Activated T-helper 1 cell treated with anti-CD3 and anti-CD28 coated beads, Interleukin-12 subunit alpha, Interleukin-12 subunit beta, Interleukin-2, Interleukin-4 antibody, amounts not matched to agents 30 ng/mL and 10 ng/mL and 1 ng/mL, durations not matched to agents 14 hours and 24 hours and 36 hours (primary cell): ENCODE results near the gene ZNF615. TPM values are rescaled to one million over a fixed set of nuclear protein-coding genes. Genes with fewer than 3 reads are reported as not detected.
"Not testable (repeated sequence)": the region's sequence is repeated elsewhere in the genome, so short reads cannot be mapped to it uniquely, and the experiment has no call there.

Experiments used
- DNase-seq: peaks from one replicate; pipeline ENCODE4 v3.0.0; 2021; ENCODE audit warnings: low spot score
- H3K27ac Mint-ChIP-seq: one replicate; pipeline ENCODE4 v1.8.0; 2021; ENCODE audit warnings: mild to moderate bottlenecking, mixed read lengths
- H3K27me3 Mint-ChIP-seq: one replicate; pipeline ENCODE4 v1.8.0; 2022; ENCODE audit warnings: mild to moderate bottlenecking, moderate library complexity, mixed read lengths; ENCODE audit not compliant: insufficient read depth
- H3K36me3 Mint-ChIP-seq: one replicate; pipeline ENCODE4 v1.8.0; 2021; ENCODE audit warnings: low read depth, mixed read lengths
- H3K4me1 Mint-ChIP-seq: one replicate; pipeline ENCODE4 v1.8.0; 2021; ENCODE audit warnings: low read depth, mixed read lengths
- H3K4me3 Mint-ChIP-seq: one replicate; pipeline ENCODE4 v1.8.0; 2021; ENCODE audit warnings: mild to moderate bottlenecking, moderate library complexity, mixed read lengths
- H3K9me3 Mint-ChIP-seq: one replicate; pipeline ENCODE4 v1.8.0; 2021; ENCODE audit warnings: mixed read lengths
- intact Hi-C: fragments of 100-400 bp; cut with micrococcal nuclease; formaldehyde crosslinking; loops from one replicate; pipeline ENCODE4 v1.15.1; 2024
- total RNA-seq: library from RNA; stranded (reverse); gene quantifications from 2 replicates; pipeline ENCODE4 v1.2.3, GENCODE V29; 2022

The ZNF615 gene
- total RNA-seq, 1 donor from 2014 or later = 6.4 TPM

GRCh38 chr19:52020506-52020905, 12.5 kb upstream of the ZNF615 start:
- H3K36me3 Mint-ChIP-seq = peaks cover 92% of the 10 kb centered on the region
- no peak overlapping the region for H3K4me3 Mint-ChIP-seq
- H3K4me1 Mint-ChIP-seq = no peaks in the 10 kb centered on the region
- no peaks in the 10 kb centered on the region for H3K27me3 Mint-ChIP-seq
- no peak for DNase-seq
- H3K9me3 Mint-ChIP-seq = peaks cover 80% of the 10 kb centered on the region
- intact Hi-C loops = no loop called here
- H3K27ac Mint-ChIP-seq = no peak overlapping the region

GRCh38 chr19:52010674-52011073, 2.7 kb upstream of the ZNF615 start:
- H3K9me3 Mint-ChIP-seq = peaks cover 63% of the 10 kb centered on the region
- intact Hi-C loops = no loop called here
- H3K4me1 Mint-ChIP-seq = peaks cover 20% of the 10 kb centered on the region
- no peak for DNase-seq
- H3K4me3 Mint-ChIP-seq = no peak overlapping the region
- H3K36me3 Mint-ChIP-seq = peaks cover 48% of the 10 kb centered on the region
- H3K27me3 Mint-ChIP-seq = no peaks in the 10 kb centered on the region
- H3K27ac Mint-ChIP-seq = no peak overlapping the region

- peaks cover 59% of the 10 kb centered on the region for H3K9me3 Mint-ChIP-seq
- H3K27me3 Mint-ChIP-seq = no peaks in the 10 kb centered on the region
- H3K4me1 Mint-ChIP-seq = peaks cover 20% of the 10 kb centered on the region
- intact Hi-C loops = no loop called here
- peaks cover 41% of the 10 kb centered on the region for H3K36me3 Mint-ChIP-seq
- peak overlapping the region; percentile 94 for H3K4me3 Mint-ChIP-seq
- no peak for DNase-seq
- peak overlapping the region; percentile 94 for H3K27ac Mint-ChIP-seq
Observed at GRCh38 chr19:52007451-52007805, 583 bp downstream of the ZNF615 start.

GRCh38 chr19:51994048-51994644, 13.9 kb downstream of the ZNF615 start:
- no peak overlapping the region for H3K4me3 Mint-ChIP-seq
- no peaks in the 10 kb centered on the region for H3K4me1 Mint-ChIP-seq
- H3K36me3 Mint-ChIP-seq = peaks cover 44% of the 10 kb centered on the region
- no peak for DNase-seq
- H3K27me3 Mint-ChIP-seq = no peaks in the 10 kb centered on the region
- peaks cover 73% of the 10 kb centered on the region for H3K9me3 Mint-ChIP-seq
- no peak overlapping the region for H3K27ac Mint-ChIP-seq
- intact Hi-C loops = no loop called here

- Mint-ChIP-seq H3K36me3 (peaks cover 41% of the 10 kb centered on the region), H3K9me3 (peaks cover 75% of the 10 kb centered on the region), H3K27me3 (no peaks in the 10 kb centered on the region), H3K4me1 (no peaks in the 10 kb centered on the region), H3K27ac (no peak overlapping the region), H3K4me3 (no peak overlapping the region)
- intact Hi-C loops = no loop called here
- DNase-seq = no peak
Observed at GRCh38 chr19:51993422-51993821, 14.6 kb downstream of the ZNF615 start.

- Mint-ChIP-seq H3K27me3 (no peaks in the 10 kb centered on the region), H3K9me3 (peaks cover 57% of the 10 kb centered on the region), H3K27ac (peak within 1 kb of the TSS; percentile 88), H3K36me3 (peaks cover 26% of the 10 kb centered on the region), H3K4me3 (peak within 1 kb of the TSS; percentile 94), H3K4me1 (peaks cover 12% of the 10 kb centered on the region)
- intact Hi-C loops = loop anchor here (1.0 to 5.0 kb wide), 5 partner anchors 22 to 82 kb away; partner anchors contain the start of genes ZNF432, ZNF613, ZNF614 and ZNF615
- DNase-seq = peak; percentile 83
Observed at GRCh38 chr19:51986309-51987291, 21.4 kb downstream of the ZNF615 start, which contains the start of gene ZNF350. TSS of gene ZNF350 (minus strand) at chr19:51986840. CDS start at chr19:51974360, 12,480 bp downstream.

- Mint-ChIP-seq H3K27ac (no peak overlapping the region), H3K4me3 (no peak overlapping the region), H3K9me3 (peaks cover 66% of the 10 kb centered on the region), H3K4me1 (peaks cover 12% of the 10 kb centered on the region), H3K27me3 (no peaks in the 10 kb centered on the region), H3K36me3 (peaks cover 44% of the 10 kb centered on the region)
- DNase-seq = no peak
- intact Hi-C loops = no loop called here
Observed at GRCh38 chr19:51983361-51983760, 24.6 kb downstream of the ZNF615 start.

- H3K4me3 Mint-ChIP-seq, H3K27me3 Mint-ChIP-seq, H3K27ac Mint-ChIP-seq, H3K4me1 Mint-ChIP-seq, DNase-seq, intact Hi-C loops: not testable (repeated sequence)
- H3K36me3 Mint-ChIP-seq = peaks cover 50% of the 10 kb centered on the region
- H3K9me3 Mint-ChIP-seq = peaks cover 75% of the 10 kb centered on the region
Observed at GRCh38 chr19:51980926-51981325, 27.1 kb downstream of the ZNF615 start.

GRCh38 chr19:51980116-51980736, 27.8 kb downstream of the ZNF615 start:
- Mint-ChIP-seq H3K27me3 (no peaks in the 10 kb centered on the region), H3K27ac (no peak overlapping the region), H3K4me3 (no peak overlapping the region), H3K4me1 (peaks cover 3% of the 10 kb centered on the region), H3K9me3 (peaks cover 72% of the 10 kb centered on the region), H3K36me3 (peaks cover 50% of the 10 kb centered on the region)
- DNase-seq = no peak
- intact Hi-C loops = no loop called here

- H3K4me3 Mint-ChIP-seq = no peak overlapping the region
- intact Hi-C loops = no loop called here
- H3K27ac Mint-ChIP-seq = no peak overlapping the region
- no peaks in the 10 kb centered on the region for H3K27me3 Mint-ChIP-seq
- H3K9me3 Mint-ChIP-seq = peaks cover 82% of the 10 kb centered on the region
- H3K36me3 Mint-ChIP-seq = peaks cover 57% of the 10 kb centered on the region
- no peak for DNase-seq
- H3K4me1 Mint-ChIP-seq = no peaks in the 10 kb centered on the region
Observed at GRCh38 chr19:51978882-51979281, 29.1 kb downstream of the ZNF615 start.

- DNase-seq = no peak
- Mint-ChIP-seq H3K27ac (no peak overlapping the region), H3K4me1 (no peaks in the 10 kb centered on the region), H3K27me3 (no peaks in the 10 kb centered on the region), H3K36me3 (peaks cover 62% of the 10 kb centered on the region), H3K4me3 (no peak overlapping the region), H3K9me3 (peaks cover 83% of the 10 kb centered on the region)
- intact Hi-C loops = no loop called here
Observed at GRCh38 chr19:51977346-51977745, 30.7 kb downstream of the ZNF615 start.

- Mint-ChIP-seq H3K4me3 (no peak overlapping the region), H3K27me3 (no peaks in the 10 kb centered on the region), H3K27ac (no peak overlapping the region), H3K4me1 (no peaks in the 10 kb centered on the region), H3K9me3 (peaks cover 84% of the 10 kb centered on the region), H3K36me3 (peaks cover 64% of the 10 kb centered on the region)
- DNase-seq = no peak
- intact Hi-C loops = no loop called here
Observed at GRCh38 chr19:51976852-51977251, 31.2 kb downstream of the ZNF615 start.

GRCh38 chr19:51975787-51976186, 32.2 kb downstream of the ZNF615 start:
- Mint-ChIP-seq H3K9me3 (peaks cover 85% of the 10 kb centered on the region), H3K36me3 (peaks cover 69% of the 10 kb centered on the region)
- H3K27me3 Mint-ChIP-seq, intact Hi-C loops, DNase-seq, H3K4me3 Mint-ChIP-seq, H3K27ac Mint-ChIP-seq, H3K4me1 Mint-ChIP-seq: not testable (repeated sequence)
